PC-9 (cell line): ENCODE results near the gene GARNL3. TPM values are rescaled to one million over a fixed set of nuclear protein-coding genes. Genes with fewer than 3 reads are reported as not detected.

Experiments used
- BruUV-seq: library from RNA; stranded (reverse); fragments of 400-500 nt; replicated peaks from 2 replicates; lab custom pipeline; 2021; lab: Mats Ljungman, UMichigan
- CTCF ChIA-PET: fragments of 300-600 bp; sonication (Branson Sonifier 250); formaldehyde crosslinking; loops from one replicate; lab custom pipeline; 2022; ENCODE audit warnings: antibody characterized with exemption; lab: Charles Lee
- POLR2A ChIA-PET: fragments of 300-600 bp; sonication (Branson Sonifier 250); formaldehyde crosslinking; loops from one replicate; lab custom pipeline; 2022; ENCODE audit warnings: antibody characterized with exemption; ENCODE audit not compliant: unreplicated experiment; lab: Charles Lee
- DNase-seq, 2 experiments: peaks; one replicate each; pipeline versions ENCODE4 v3.0.0 to v3.0.0-alpha.2; 2015 to 2022; ENCODE audit warnings: mixed read lengths in 1 of 2
- H2AFZ ChIP-seq: fragments of 200-600 bp; sonication (generic); 2 replicates; pipeline ENCODE4 v1.8.1; 2017; ENCODE audit warnings: antibody characterized with exemption
- H3F3A ChIP-seq: fragments of 200-600 bp; sonication (generic); 2 replicates; pipeline ENCODE4 v1.8.1; 2017; ENCODE audit warnings: antibody characterized with exemption, mild to moderate bottlenecking, low read depth; ENCODE audit not compliant: insufficient read depth
- H3K27ac ChIP-seq: fragments of 200-600 bp; sonication (generic); 2 replicates; pipeline ENCODE4 v1.6.1; 2016; ENCODE audit warnings: mixed run types
- H3K27me3 ChIP-seq: fragments of 200-600 bp; sonication (generic); 2 replicates; pipeline ENCODE4 v1.6.1; 2016; ENCODE audit warnings: low read depth, mixed run types; ENCODE audit not compliant: insufficient read depth
- H3K36me3 ChIP-seq: fragments of 200-600 bp; sonication (generic); 2 replicates; pipeline ENCODE4 v1.6.1; 2016; ENCODE audit warnings: low read depth, mixed run types
- H3K4me1 ChIP-seq: fragments of 200-600 bp; sonication (generic); replicated peaks from 2 replicates; pipeline ENCODE4 v1.6.1; 2016; ENCODE audit warnings: mixed run types; ENCODE audit not compliant: insufficient read depth
- H3K4me2 ChIP-seq: fragments of 200-600 bp; sonication (generic); 2 replicates; pipeline ENCODE4 v1.6.1; 2017; ENCODE audit warnings: mixed run types
- H3K4me3 ChIP-seq: fragments of 200-600 bp; sonication (generic); 2 replicates; pipeline ENCODE4 v1.6.1; 2016; ENCODE audit warnings: mixed run types
- H3K79me2 ChIP-seq: fragments of 200-600 bp; sonication (generic); 2 replicates; pipeline ENCODE4 v1.6.1; 2017; ENCODE audit warnings: low read depth, mixed run types
- H3K9me2 ChIP-seq: fragments of 200-600 bp; sonication (generic); 2 replicates; pipeline ENCODE4 v1.8.1; 2017; ENCODE audit warnings: mild to moderate bottlenecking; ENCODE audit not compliant: insufficient read depth
- H3K9me3 ChIP-seq: fragments of 200-600 bp; sonication (generic); 2 replicates; pipeline ENCODE4 v1.8.1; 2016; ENCODE audit warnings: low read depth; ENCODE audit not compliant: insufficient read depth
- H4K20me1 ChIP-seq: fragments of 200-600 bp; sonication (generic); 2 replicates; pipeline ENCODE4 v1.8.1; 2017; ENCODE audit not compliant: insufficient read depth
- CTCF ChIP-seq: fragments of 200-600 bp; sonication (generic); conservative IDR thresholded peaks from 2 replicates; pipeline ENCODE4 v1.6.1; 2017; ENCODE audit warnings: mixed run types, antibody characterized with exemption, mild to moderate bottlenecking, moderate library complexity
- EZH2 ChIP-seq: fragments of 200-600 bp; sonication (generic); IDR thresholded peaks from 2 replicates; pipeline ENCODE4 v1.8.0; 2017; ENCODE audit warnings: antibody characterized with exemption, low read depth
- intact Hi-C: fragments of 100-400 bp; cut with micrococcal nuclease; formaldehyde crosslinking; loops from one replicate; pipeline ENCODE4 v1.10.0; 2022; ENCODE audit not compliant: unreplicated experiment
- total RNA-seq: library from RNA; stranded (reverse); gene quantifications from 2 replicates; pipeline ENCODE4 v1.2.3, GENCODE V29; 2021

The GARNL3 gene
- total RNA-seq, 1 experiment from 2014 or later: 10.8 TPM

GRCh38 chr9:127219520-127219919 is 45.1 kb upstream of the GARNL3 start:
- POLR2A ChIA-PET: no interaction called here
- no peak for DNase-seq
- Histone ChIP-seq H3K27me3 (no peaks in the 10 kb centered on the region), H3K4me2 (no peak overlapping the region), H3F3A (peaks cover 15% of the 10 kb centered on the region; the same call in 1 of the 2 replicates), H4K20me1 (no peaks in the 10 kb centered on the region), H3K9me2 (no peaks in the 10 kb centered on the region), H3K36me3 (no peaks in the 10 kb centered on the region), H3K27ac (no peak overlapping the region), H2AFZ (no peak overlapping the region), H3K9me3 (no peaks in the 10 kb centered on the region), H3K4me1 (0 out of 2 replicates have a peak, but pooled peaks cover 3% of the 10 kb centered on the region), H3K79me2 (no peaks in the 10 kb centered on the region), H3K4me3 (no peak overlapping the region)
- TF ChIP-seq EZH2 (no peak), CTCF (no peak)
- no TSS peak for BruUV-seq
- intact Hi-C loops: no loop called here
- CTCF ChIA-PET: interaction anchor here (0.6 to 1.0 kb wide), 2 partner anchors 178 to 515 kb away, joined by 3 to 4 read pairs; partner anchors contain the start of gene SLC2A8

DNA sequence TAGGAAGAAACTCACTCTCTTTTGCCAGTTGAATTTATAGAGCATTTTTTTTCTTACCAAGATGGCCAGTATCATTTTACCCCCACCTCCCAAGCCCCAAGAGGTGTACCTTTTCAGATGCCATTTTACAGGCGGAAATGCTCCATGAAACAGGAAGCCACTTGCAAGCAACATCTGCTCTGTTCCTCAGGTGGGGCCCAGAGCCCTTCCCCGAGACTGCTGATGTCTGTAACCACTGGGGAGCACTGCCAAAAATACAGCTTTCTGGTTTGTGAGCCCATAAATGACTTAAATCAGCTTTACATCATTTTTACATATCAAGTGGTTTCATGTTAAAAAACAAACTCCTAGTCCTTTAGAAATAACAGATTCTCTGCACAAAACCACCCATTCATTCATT is 42.9 kb upstream of the GARNL3 start:
- Histone ChIP-seq H3K27ac (no peak overlapping the region), H3K4me3 (no peak overlapping the region), H3K9me3 (no peaks in the 10 kb centered on the region), H3K27me3 (no peaks in the 10 kb centered on the region), H3K4me1 (no peaks in the 10 kb centered on the region), H3K79me2 (no peaks in the 10 kb centered on the region), H3K9me2 (no peaks in the 10 kb centered on the region), H2AFZ (no peak overlapping the region), H4K20me1 (no peaks in the 10 kb centered on the region; the same call in 1 of the 2 replicates), H3F3A (peaks cover 15% of the 10 kb centered on the region; the same call in 1 of the 2 replicates), H3K36me3 (no peaks in the 10 kb centered on the region), H3K4me2 (no peak overlapping the region)
- ChIA-PET CTCF (no interaction called here), POLR2A (no interaction called here)
- no peak for DNase-seq
- TF ChIP-seq CTCF: no peak
- TF ChIP-seq EZH2: no peak
- no TSS peak for BruUV-seq
- intact Hi-C loops: loop anchor here (10.0 kb wide), 1 partner anchor 503 kb away; no protein-coding TSS in a partner anchor

GRCh38 chr9:127222388-127223095 is 42.0 kb upstream of the GARNL3 start:
- Histone ChIP-seq H3K9me2 (no peaks in the 10 kb centered on the region), H3K9me3 (no peaks in the 10 kb centered on the region), H3K27me3 (no peaks in the 10 kb centered on the region), H4K20me1 (no peaks in the 10 kb centered on the region; the same call in 1 of the 2 replicates), H3K36me3 (no peaks in the 10 kb centered on the region), H3K4me1 (no peaks in the 10 kb centered on the region), H3K27ac (no peak overlapping the region), H3K4me2 (no peak overlapping the region), H3K79me2 (no peaks in the 10 kb centered on the region), H3K4me3 (no peak overlapping the region), H2AFZ (no peak overlapping the region), H3F3A (peaks cover 15% of the 10 kb centered on the region; the same call in 1 of the 2 replicates)
- TF ChIP-seq CTCF (no peak), EZH2 (no peak)
- no TSS peak for BruUV-seq
- intact Hi-C loops: loop anchor here (10.0 kb wide), 1 partner anchor 502 kb away; no protein-coding TSS in a partner anchor
- CTCF ChIA-PET: no interaction called here
- DNase-seq: no peak
- POLR2A ChIA-PET: no interaction called here
